ENCODE measurements around the gene DDB1. TPM values are rescaled to one million over a fixed set of nuclear protein-coding genes. Genes with fewer than 3 reads are reported as not detected.

DDB1 gene
- polyA plus RNA-seq, 1 experiment, result 340 TPM

- Histone ChIP-seq H3K27ac (ENCODE audit: low read depth, low read length) (no peak overlapping the region), H3K9me3 (ENCODE audit: control insufficient read depth, insufficient read depth, low read length) (no peaks in the 10 kb centered on the region), H3K27me3 (ENCODE audit: control insufficient read depth, insufficient read depth, low read length) (no peaks in the 10 kb centered on the region), H3K4me3 (ENCODE audit: low read depth, low read length) (no peak overlapping the region)
- TF ChIP-seq, protein P1, sequence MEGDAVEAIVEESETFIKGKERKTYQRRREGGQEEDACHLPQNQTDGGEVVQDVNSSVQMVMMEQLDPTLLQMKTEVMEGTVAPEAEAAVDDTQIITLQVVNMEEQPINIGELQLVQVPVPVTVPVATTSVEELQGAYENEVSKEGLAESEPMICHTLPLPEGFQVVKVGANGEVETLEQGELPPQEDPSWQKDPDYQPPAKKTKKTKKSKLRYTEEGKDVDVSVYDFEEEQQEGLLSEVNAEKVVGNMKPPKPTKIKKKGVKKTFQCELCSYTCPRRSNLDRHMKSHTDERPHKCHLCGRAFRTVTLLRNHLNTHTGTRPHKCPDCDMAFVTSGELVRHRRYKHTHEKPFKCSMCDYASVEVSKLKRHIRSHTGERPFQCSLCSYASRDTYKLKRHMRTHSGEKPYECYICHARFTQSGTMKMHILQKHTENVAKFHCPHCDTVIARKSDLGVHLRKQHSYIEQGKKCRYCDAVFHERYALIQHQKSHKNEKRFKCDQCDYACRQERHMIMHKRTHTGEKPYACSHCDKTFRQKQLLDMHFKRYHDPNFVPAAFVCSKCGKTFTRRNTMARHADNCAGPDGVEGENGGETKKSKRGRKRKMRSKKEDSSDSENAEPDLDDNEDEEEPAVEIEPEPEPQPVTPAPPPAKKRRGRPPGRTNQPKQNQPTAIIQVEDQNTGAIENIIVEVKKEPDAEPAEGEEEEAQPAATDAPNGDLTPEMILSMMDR (IDR thresholded peaks at IDR 0.05; ENCODE audit: low read depth, low read length), result no peak
- ChIA-PET POLR2A (interaction anchor here (1.0 to 2.8 kb wide), 3 partner anchors 12 to 43 kb away, joined by 3 to 19 read pairs (median 5); partner anchors contain the start of genes CYB561A3, TMEM138 and TMEM216), CTCF (interaction anchor here (0.8 to 2.9 kb wide), 2 partner anchors 13 to 21 kb away, joined by 3 to 17 read pairs; no protein-coding TSS in a partner anchor)
- DNase-seq (ENCODE audit: low read depth, low spot score), result no peak
Measured at GRCh38 chr11:61349189-61349751, 16.4 kb upstream of the DDB1 start.

DNA sequence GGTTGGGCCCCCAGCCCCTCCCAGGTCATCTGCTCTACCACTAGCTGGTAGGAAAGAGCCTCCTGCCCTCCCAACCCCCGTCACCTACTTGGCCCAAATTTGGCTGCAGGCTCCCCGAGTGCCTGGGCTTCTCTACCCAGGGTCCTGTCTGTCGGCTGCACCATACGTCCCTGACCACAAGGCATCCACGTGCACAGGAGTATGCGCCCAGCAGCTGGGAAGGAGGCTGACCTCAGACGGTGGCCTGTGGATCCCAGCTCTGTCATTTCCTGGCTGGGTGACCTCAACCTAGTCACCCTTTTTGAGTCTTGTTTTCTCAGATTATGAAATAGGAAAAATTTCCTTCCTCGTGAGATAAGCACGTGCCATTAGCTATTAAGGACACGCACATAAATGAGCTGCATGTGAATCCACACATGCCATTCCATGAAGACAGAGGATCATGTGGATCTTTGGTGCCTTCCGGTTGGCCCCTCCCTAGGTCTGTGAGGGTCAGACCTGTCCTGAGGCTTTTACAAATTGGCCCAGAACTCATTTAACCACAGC is 15.1 kb upstream of the DDB1 start:
- TF ChIP-seq, protein P1 (IDR thresholded peaks at IDR 0.05; ENCODE audit: low read depth, low read length), result no peak
- no peak overlapping the region for H3K27ac ChIP-seq (ENCODE audit: low read depth, low read length)
- ChIA-PET CTCF (interaction anchor here (1.5 to 2.9 kb wide), 2 partner anchors 12 to 38 kb away, joined by 5 to 17 read pairs; no protein-coding TSS in a partner anchor), POLR2A (interaction anchor here (1.0 to 2.8 kb wide), 2 partner anchors 13 to 45 kb away, joined by 3 to 19 read pairs; partner anchors contain the start of genes CYB561A3, TMEM138 and TMEM216)
- H3K4me3 ChIP-seq (ENCODE audit: low read depth, low read length), result no peak overlapping the region
- no peak for DNase-seq (ENCODE audit: low read depth, low spot score)
- H3K27me3 ChIP-seq (ENCODE audit: control insufficient read depth, insufficient read depth, low read length), result no peaks in the 10 kb centered on the region
- no peaks in the 10 kb centered on the region for H3K9me3 ChIP-seq (ENCODE audit: control insufficient read depth, insufficient read depth, low read length)

GRCh38 chr11:61345954-61346843 is 13.3 kb upstream of the DDB1 start:
- CTCF ChIA-PET, result interaction anchor here (2.8 kb wide), 1 partner anchor 10 kb away, joined by 14 read pairs; no protein-coding TSS in a partner anchor
- no peak overlapping the region for H3K27ac ChIP-seq (ENCODE audit: low read depth, low read length)
- no peaks in the 10 kb centered on the region for H3K9me3 ChIP-seq (ENCODE audit: control insufficient read depth, insufficient read depth, low read length)
- no peaks in the 10 kb centered on the region for H3K27me3 ChIP-seq (ENCODE audit: control insufficient read depth, insufficient read depth, low read length)
- TF ChIP-seq, protein P1 (IDR thresholded peaks at IDR 0.05; ENCODE audit: low read depth, low read length), result no peak
- DNase-seq (ENCODE audit: low read depth, low spot score), result no peak
- H3K4me3 ChIP-seq (ENCODE audit: low read depth, low read length), result no peak overlapping the region
- POLR2A ChIA-PET, result interaction anchor here (1.2 kb wide), 1 partner anchor 33 kb away, joined by 4 read pairs; no protein-coding TSS in a partner anchor

DNA sequence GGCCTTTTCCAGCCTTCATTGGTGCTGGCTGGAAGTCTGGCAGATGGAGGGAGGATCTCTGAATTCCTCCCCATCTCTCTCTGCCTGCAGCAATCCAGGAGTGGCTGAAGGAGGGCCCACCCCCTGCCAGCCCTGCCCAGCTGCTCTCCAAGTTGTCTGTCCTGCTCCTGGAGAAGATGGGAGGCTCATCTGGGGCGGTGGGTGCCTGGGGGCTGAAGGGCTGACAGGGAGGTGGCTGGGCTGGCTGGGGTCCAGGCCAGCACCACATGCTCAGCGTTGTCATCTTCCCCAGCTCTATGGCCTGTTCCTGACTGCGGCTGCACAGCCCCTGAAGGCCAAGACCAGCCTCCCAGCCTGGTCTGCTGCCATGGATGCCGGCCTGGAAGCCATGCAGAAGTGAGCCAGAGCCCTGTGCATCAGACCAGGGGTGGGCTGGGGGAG is 12.3 kb upstream of the DDB1 start:
- Histone ChIP-seq H3K27ac (ENCODE audit: low read depth, low read length) (no peak overlapping the region), H3K4me3 (ENCODE audit: low read depth, low read length) (no peak overlapping the region), H3K9me3 (ENCODE audit: control insufficient read depth, insufficient read depth, low read length) (no peaks in the 10 kb centered on the region), H3K27me3 (ENCODE audit: control insufficient read depth, insufficient read depth, low read length) (no peaks in the 10 kb centered on the region)
- DNase-seq (ENCODE audit: low read depth, low spot score), result no peak
- POLR2A ChIA-PET, result interaction anchor here (1.2 kb wide), 1 partner anchor 34 kb away, joined by 4 read pairs; no protein-coding TSS in a partner anchor
- CTCF ChIA-PET, result interaction anchor here (2.8 kb wide), 1 partner anchor 9 kb away, joined by 14 read pairs; no protein-coding TSS in a partner anchor
- TF ChIP-seq, protein P1 (IDR thresholded peaks at IDR 0.05; ENCODE audit: low read depth, low read length), result no peak

Data from AG04450 (cell line).